H7 (cell line): Measurements from ENCODE around the gene PLXNB1. TPM values are rescaled to one million over a fixed set of nuclear protein-coding genes. Genes with fewer than 3 reads are reported as not detected.

Experiments
- DNase-seq: peaks from one replicate; pipeline ENCODE4 v3.0.0; 2012
- H3K27me3 ChIP-seq: 2 replicates; pipeline ENCODE4 v1.6.0; 2011; ENCODE audit warnings: mild to moderate bottlenecking, low read length; ENCODE audit not compliant: control insufficient read depth, insufficient read depth
- H3K36me3 ChIP-seq: replicated peaks from 2 replicates; pipeline ENCODE4 v1.5.1; 2011; ENCODE audit warnings: low read length; ENCODE audit not compliant: control insufficient read depth, insufficient read depth
- H3K4me3 ChIP-seq: 2 replicates; pipeline ENCODE4 v1.5.1; 2011; ENCODE audit warnings: low read depth, mild to moderate bottlenecking, control low read depth, low read length, moderate library complexity; ENCODE audit not compliant: insufficient read depth
- total RNA-seq: library from RNA; depleted of rRNA; stranded (reverse); fragments of >200 nt; shearing (Covaris generic); gene quantifications from 2 replicates; pipeline ENCODE4 v1.2.3, GENCODE V29; 2014; rRNA removed

Gene PLXNB1
- total RNA-seq, 1 experiment from 2014 or later: 46.5 TPM

GRCh38 chr3:48372377-48372770 is 57.5 kb downstream of the PLXNB1 start:
- no peaks in the 10 kb centered on the region for H3K27me3 ChIP-seq
- no peak for DNase-seq
- H3K4me3 ChIP-seq: no peak overlapping the region
- H3K36me3 ChIP-seq: no peaks in the 10 kb centered on the region

- DNase-seq: no peak
- H3K4me3 ChIP-seq: no peak within 1 kb of the TSS
- H3K27me3 ChIP-seq: no peaks in the 10 kb centered on the region
- H3K36me3 ChIP-seq: no peaks in the 10 kb centered on the region
Observed at GRCh38 chr3:48371651-48372376, 58.1 kb downstream of the PLXNB1 start, which contains the start of gene FBXW12. Gene FBXW12, plus strand, starts transcription at chr3:48372219. Its CDS starts 549 bp downstream, at chr3:48372768.

GRCh38 chr3:48370333-48370713 is 59.6 kb downstream of the PLXNB1 start:
- H3K4me3 ChIP-seq: no peak overlapping the region
- no peaks in the 10 kb centered on the region for H3K36me3 ChIP-seq
- peak; percentile 42 for DNase-seq
- H3K27me3 ChIP-seq: no peaks in the 10 kb centered on the region

GRCh38 chr3:48369693-48370332 is 60.1 kb downstream of the PLXNB1 start:
- Histone ChIP-seq H3K36me3 (no peaks in the 10 kb centered on the region), H3K4me3 (no peak overlapping the region), H3K27me3 (no peaks in the 10 kb centered on the region)
- DNase-seq: no peak

GRCh38 chr3:48367201-48367600 is 62.7 kb downstream of the PLXNB1 start:
- peak; percentile 27 for DNase-seq

GRCh38 chr3:48364840-48365239 is 65.0 kb downstream of the PLXNB1 start:
- no peaks in the 10 kb centered on the region for H3K27me3 ChIP-seq
- no peak for DNase-seq

More at GRCh38 chr3:48367201-48367600, 62.7 kb downstream of the PLXNB1 start:
- H3K36me3 ChIP-seq: no peaks in the 10 kb centered on the region
- H3K27me3 ChIP-seq: no peaks in the 10 kb centered on the region
- H3K4me3 ChIP-seq: no peak overlapping the region

GRCh38 chr3:48361928-48362327 is 68.0 kb downstream of the PLXNB1 start:
- Histone ChIP-seq H3K36me3 (no peaks in the 10 kb centered on the region), H3K4me3 (no peak overlapping the region), H3K27me3 (no peaks in the 10 kb centered on the region)
- DNase-seq: no peak

More at GRCh38 chr3:48364840-48365239, 65.0 kb downstream of the PLXNB1 start:
- H3K4me3 ChIP-seq: no peak overlapping the region
- H3K36me3 ChIP-seq: no peaks in the 10 kb centered on the region

GRCh38 chr3:48356419-48356818 is 73.5 kb downstream of the PLXNB1 start:
- Histone ChIP-seq H3K4me3 (no peak overlapping the region), H3K36me3 (no peaks in the 10 kb centered on the region), H3K27me3 (no peaks in the 10 kb centered on the region; the same call in 1 of the 2 replicates)
- no peak for DNase-seq

- DNase-seq: no peak
- no peaks in the 10 kb centered on the region for H3K36me3 ChIP-seq
- H3K4me3 ChIP-seq: no peak overlapping the region
- no peaks in the 10 kb centered on the region; the same call in 1 of the 2 replicates for H3K27me3 ChIP-seq
Observed at GRCh38 chr3:48353987-48354386, 75.9 kb downstream of the PLXNB1 start.

Other genes starting within 250 kb of the PLXNB1 start
- gene CDC25A, start 241.7 kb downstream of the PLXNB1 start, total RNA-seq: 72.3 and 79.1 TPM in 2 replicates
- gene CAMP, start 206.6 kb downstream of the PLXNB1 start, total RNA-seq: not detected in 2 replicates
- 42.6 and 47.4 TPM in 2 replicates for gene ZNF589, start 189.0 kb downstream of the PLXNB1 start, total RNA-seq
- gene NME6, start 128.7 kb downstream of the PLXNB1 start, total RNA-seq: 24.2 and 29.7 TPM in 2 replicates
- not detected in 2 replicates for gene SPINK8, start 96.4 kb downstream of the PLXNB1 start, total RNA-seq
- gene FBXW12, start 57.9 kb downstream of the PLXNB1 start, total RNA-seq: 0.07 and 0.67 TPM in 2 replicates
- gene CCDC51, start 10.0 kb upstream of the PLXNB1 start, total RNA-seq: 51.4 and 59.1 TPM in 2 replicates
- gene TMA7, start 10.2 kb upstream of the PLXNB1 start, total RNA-seq: 222 and 264 TPM in 2 replicates
- 13.4 and 18.5 TPM in 2 replicates for gene ATRIP, start 16.7 kb upstream of the PLXNB1 start, total RNA-seq
- 195 and 200 TPM in 2 replicates for gene SHISA5, start 74.1 kb upstream of the PLXNB1 start, total RNA-seq
- gene PFKFB4, start 126.7 kb upstream of the PLXNB1 start, total RNA-seq: 11.4 and 22.0 TPM in 2 replicates
- gene UCN2, start 133.7 kb upstream of the PLXNB1 start, total RNA-seq: 0.15 and 0.69 TPM in 2 replicates
- 19.4 and 29.4 TPM in 2 replicates for gene COL7A1, start 165.2 kb upstream of the PLXNB1 start, total RNA-seq
- 492 and 610 TPM in 2 replicates for gene UQCRC1, start 179.6 kb upstream of the PLXNB1 start, total RNA-seq
- gene TMEM89, start 191.7 kb upstream of the PLXNB1 start, total RNA-seq: 0.78 TPM in 1 of 2 replicates, not detected in the other
- gene SLC26A6, start 205.4 kb upstream of the PLXNB1 start, total RNA-seq: 70.5 and 76.0 TPM in 2 replicates
- 14.3 and 18.7 TPM in 2 replicates for gene CELSR3, start 232.8 kb upstream of the PLXNB1 start, total RNA-seq